ENCODE measurements around the gene CEP170.
A peak's percentile ranks its signal among the peaks of the same experiment; 100 is the strongest.

The CEP170 gene

DNA sequence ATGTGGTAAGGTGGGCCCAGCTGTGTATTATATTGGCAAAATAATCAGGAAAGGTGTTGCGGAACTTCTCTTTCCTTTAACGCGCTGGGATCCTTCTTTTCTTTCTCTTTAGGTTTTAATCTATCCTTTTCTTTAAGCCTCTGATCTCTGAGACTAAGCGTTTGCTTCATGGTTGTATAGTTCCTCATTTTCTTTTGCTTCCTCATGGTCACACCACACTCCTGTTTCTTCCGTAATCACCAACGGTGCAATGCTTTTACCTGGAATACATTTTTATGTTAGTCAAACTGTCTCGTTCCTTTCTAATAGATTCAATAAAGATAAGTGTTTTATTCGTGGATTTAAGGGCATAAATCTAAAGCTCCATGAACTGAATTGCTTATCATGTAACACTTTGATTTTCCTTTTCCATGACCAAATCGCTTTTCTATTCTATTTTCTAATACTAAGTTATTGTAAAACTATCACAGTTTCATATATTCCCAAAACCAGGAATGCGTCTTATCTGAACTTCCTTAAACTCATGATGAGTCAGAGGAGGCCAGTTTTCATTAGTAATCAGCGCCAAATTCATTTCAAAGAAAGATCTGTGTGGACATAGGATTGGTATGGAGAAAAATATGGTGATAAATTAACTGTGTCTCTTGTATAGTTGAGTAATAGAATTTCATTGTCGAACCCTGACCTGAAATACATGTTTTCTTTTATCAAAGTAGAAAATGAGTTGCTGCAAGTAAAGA lies 13.0 kb upstream of the CEP170 start:
- no peak for DNase-seq (ENCODE audit: low spot score)

DNA sequence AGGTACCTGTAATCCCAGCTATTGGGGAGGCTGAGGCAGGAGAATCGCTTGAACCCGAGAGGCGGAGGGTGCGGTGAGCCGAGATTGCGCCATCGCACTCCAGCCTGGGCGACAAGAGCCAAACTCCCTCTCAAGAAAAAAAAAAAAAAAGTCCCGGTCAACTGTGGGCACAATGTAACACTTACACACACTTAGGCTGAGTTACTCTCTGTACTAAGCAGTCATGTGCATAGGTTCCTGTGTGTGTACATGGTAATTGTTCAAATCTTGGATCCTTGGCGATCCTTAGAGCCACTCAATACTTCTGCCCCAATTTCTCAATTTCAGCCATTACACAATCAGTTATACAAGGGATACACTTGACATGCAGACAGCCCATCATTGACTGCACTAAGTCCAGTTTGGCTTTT lies 12.4 kb upstream of the CEP170 start:
- DNase-seq (ENCODE audit: low spot score) = no peak

DNA sequence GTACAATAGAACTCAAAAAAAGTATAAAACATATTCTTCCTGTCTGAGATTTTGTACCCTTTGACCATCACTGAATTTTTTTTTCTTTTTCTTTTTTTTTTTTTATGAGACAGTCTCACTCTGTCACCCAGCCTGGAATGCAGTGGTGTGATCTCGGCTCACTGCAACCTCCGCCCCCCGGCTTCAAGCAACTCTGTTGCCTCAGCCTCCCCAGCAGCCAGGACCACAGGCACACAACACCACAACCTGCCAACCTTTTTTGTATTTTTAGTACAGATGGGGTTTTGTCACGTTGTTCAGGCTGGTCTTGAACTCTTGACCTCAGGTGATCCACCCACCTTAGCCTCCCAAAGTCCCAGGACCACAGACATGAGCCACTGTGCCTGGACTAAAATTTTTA lies 11.2 kb upstream of the CEP170 start:
- DNase-seq (ENCODE audit: low spot score) = no peak

DNA sequence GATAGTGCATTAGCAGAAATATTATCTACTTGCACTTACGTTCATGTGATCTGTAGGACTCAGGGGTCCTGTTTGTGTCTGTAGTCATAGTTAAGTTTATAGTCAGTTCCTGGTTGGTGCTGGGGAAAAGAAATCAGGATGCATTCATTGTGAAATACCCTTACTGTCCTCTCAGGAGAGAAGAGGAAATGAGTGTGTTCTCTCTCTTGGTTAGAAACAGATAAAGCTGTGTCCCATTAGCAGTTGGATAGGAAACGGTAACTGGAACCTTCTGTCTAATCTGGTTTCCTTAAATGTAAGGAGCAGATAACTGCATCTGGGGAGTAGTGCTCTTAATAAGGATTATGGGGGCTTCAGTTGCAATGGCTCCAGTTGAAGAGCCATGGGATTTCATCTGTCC lies 9.6 kb upstream of the CEP170 start:
- DNase-seq (ENCODE audit: low spot score) = no peak

DNA sequence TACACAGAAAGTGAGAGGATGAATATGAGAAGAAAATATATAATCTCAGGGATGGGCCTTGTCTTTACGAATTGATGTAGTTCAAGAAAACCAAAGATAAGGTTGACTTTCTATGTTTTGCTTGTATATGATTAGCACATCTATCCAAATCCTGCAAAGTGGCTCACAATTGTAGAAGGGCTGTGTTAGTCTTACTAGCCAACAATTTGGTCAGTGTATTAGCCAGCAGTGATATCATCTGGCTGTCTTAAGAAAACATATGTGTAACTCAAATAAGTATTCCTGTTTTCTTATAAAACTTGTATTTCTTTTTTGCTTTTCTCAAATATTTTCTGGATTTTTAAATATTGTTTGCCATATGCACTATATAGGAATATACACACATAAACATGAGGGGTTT lies 6.3 kb upstream of the CEP170 start:
- no peak for DNase-seq (ENCODE audit: low spot score)

DNA sequence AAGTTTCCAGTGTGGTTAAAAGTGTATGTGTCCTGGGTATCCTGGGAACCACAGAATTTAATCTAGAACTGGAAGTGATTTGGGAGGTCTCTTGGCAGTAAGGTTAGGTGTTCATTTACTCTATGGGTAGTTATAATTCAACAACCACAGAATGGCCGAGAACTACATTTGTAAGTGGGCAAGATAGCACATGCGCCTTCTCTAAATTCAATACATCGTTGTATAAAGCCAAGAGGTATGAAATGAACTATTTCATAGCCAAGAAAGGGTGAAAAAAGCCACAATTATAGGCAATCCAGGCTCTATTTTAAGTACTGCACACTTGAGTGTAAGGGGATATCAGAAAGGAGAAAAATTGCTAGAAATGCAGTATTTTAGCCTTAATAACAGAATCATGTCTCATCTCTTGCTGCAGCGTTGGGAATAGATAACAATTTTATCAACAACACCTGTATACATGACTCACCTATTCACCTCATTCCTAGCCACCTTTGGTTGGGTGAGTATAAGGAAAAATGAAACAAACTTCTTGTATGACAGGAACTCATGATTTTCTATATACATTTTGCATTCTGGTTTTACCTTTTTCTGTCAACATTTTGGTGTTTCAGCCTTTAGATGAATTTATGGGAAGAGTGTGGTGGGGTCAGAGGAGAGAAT lies 5.3 kb upstream of the CEP170 start:
- no peak for DNase-seq (ENCODE audit: low spot score)

DNA sequence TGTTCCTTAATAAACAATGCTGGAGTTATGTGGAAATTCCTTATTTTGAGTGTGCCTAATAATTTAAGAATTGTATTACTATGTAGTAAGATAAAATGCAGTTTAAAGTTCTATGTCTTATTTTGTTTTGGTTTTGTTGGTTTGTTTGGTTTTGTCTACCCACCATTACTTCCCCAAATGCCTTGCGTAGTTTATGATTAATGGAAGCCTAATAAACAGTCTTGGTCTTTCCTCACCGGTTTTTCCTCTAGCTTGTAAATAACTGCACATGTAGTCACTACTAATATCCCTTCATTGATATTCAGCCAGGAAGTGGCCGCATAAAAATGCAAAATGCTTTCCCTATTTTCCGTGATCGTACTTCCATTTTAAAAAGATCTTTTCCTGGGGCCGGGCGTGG lies 3.6 kb upstream of the CEP170 start:
- DNase-seq (ENCODE audit: low spot score) = no peak

DNA sequence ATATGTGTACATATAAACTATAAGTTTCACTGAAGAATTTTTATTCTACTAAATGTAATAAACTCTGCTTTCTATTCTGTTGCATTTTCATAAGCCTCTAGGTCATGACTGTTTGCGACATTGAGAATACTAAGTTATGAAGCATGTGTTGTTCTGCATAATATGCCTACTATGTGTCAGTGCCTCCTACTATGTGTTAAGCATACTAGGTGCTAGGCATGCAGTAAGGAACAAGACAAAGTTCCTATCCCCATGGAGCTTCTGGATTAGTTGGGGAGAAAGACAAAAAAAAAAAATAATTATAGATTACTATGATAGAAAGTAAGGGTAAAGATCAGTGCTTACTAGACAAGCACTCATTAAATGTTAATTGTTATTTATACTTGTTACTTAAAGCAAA lies 2.1 kb upstream of the CEP170 start:
- no peak for DNase-seq (ENCODE audit: low spot score)

DNA sequence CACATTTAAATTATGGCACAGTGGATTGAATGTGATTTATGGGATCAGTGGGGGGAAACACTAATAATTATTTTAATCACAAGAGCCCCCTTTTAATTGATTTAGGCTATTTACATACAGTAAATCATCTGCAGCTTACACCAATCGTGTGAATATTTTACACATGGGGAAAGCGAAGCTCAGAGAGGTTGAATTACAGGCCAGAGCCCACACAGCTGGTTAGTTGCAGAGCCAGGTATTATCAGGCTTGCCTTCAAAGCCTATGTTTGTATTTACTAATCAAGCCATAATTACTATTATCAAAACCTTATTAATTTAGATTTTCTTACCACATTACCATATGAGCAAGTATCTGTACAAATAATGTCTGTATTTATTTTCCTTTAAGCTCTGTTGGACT lies 1.5 kb upstream of the CEP170 start:
- no peak for DNase-seq (ENCODE audit: low spot score)

DNA sequence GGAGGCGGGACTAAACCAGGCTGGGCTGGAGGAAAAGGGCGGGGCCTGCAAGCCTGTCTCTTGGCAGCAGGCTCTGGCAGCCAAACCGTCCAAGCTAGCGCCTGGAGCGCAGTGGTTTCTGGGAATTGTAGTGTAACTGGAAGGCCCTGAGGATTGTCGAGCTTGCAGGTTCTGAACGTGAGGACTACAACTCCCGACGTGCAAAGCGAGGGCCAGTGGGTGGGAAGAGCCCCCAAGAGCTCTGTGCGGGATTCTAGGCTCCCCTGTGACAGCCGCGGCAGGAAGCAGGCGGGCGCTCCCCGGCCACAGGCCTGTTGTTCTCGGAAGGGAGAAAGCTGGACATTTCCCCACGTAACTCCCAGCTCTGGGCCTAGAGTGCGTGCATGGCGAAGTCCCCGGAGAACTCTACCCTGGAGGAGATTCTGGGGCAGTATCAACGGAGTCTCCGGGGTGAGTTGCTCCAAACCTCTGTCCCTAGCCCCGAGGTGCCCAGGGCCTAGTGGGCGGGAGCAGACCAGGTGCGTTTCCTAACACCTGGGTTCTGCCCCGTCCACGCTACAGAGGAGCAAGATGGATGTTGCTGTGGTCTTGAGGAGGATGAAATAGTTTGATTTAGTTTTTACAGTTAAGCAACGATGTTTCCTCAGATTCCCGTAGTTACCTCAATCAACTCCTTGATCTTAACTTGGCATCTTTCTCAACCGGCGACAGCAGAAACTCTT lies 871 bp upstream of the CEP170 start, which contains the start of gene SDCCAG8:
Gene SDCCAG8, plus strand, starts transcription at position 251 of the 722 bp plus-strand sequence. Its CDS starts 133 bp downstream, at position 384.
- peak; percentile 95 for DNase-seq (ENCODE audit: low spot score)

DNA sequence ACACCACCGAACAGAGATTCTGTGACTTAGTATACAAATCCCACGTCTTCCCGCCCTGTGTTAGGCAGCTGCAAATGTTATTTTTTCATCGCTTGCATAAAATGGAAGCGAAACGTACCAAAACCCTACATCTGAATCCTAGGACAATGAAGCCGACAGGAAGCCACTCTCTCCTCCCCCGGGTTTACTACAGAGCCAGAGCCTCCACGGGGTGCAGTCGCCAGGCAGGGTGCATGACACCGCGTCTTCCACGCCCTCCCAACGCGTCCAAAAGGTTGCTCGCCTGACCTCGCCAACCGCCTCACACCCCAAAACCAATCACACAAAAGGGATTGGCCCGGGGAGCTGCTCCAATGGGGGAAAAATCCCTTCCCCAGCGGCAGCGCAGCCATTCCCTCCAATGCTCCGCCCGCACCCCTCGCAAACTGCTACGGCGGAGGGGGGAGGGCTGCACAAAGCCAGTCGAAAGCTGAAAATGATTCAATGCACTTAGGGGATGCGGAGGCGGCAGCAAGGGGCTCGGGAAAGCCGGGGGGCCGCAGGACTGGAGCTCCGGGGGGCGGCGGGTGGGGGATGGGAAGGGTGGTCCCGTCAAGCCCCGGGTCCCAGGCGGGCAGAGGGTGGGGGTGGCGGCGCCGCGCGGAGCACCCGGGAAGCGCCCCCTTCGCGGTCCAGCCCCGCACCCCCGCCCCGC lies 701 bp downstream of the CEP170 start:
- DNase-seq (ENCODE audit: low spot score) = peak; percentile 80

DNA sequence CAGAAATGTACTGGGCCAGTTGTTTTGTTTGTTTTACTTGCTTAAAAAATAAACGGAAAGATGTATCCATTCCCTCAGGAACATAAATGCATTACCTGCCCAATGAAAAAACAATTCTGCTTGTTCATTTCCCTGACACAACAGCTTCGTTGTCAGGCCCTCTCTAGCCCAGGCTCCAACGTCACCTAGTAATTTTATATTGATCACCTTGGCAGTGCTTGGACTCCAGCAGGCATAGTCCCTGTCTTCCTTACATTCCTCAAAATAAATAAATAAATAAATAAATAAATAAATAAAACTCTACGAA lies 1.2 kb downstream of the CEP170 start:
- no peak for DNase-seq (ENCODE audit: low spot score)

DNA sequence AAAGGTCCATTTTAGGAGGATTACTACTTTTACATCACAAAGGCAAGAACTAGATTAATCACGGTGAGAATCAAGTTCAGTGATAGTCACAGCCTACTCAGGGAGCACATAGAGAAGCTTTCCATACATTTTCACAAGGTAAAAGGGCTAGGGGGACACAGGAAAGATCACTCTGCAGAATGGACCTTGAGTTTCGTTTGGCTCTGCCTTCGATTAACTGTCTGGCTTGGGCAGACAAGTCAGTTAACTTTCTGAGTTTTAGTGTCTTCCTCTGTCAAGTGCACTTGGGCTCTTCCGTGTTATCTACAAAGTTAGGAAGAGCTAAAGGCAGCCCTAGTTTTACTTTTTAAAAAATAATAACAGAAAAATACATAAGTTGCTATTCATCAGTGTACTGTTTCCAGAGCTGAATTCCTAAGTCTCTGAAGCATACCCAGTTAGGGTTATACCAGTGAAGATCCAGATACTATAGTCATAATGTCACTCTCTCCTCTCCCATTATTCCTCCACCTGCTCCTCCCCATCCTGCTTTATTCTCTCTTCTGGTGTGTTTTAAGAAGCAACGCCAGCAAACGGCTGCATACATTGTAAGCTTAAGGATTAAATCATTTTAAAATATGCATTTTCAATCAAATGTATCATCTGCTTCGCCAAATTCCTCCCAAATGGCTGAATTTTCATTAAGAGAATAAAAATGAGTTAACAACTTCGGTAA lies 1.7 kb downstream of the CEP170 start:
- no peak for DNase-seq (ENCODE audit: low spot score)

DNA sequence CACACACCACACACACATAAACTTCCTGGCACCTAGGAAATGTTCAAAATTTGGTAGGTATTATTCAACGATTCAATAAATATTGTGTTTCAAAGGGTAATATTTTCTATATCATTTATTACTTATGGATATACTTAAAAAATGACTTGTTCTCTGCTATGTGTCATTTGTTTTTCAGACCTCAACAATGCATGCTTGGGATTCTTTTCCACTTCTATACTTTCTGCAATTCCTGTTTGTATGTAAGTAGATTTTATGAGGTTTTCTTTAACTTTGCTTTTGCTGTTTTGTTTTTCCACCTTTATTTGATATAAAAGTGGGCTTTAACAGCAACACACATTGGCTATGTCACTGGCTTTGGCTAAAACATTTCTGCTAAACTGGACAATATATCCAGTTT lies 3.5 kb downstream of the CEP170 start:
- no peak for DNase-seq (ENCODE audit: low spot score)

DNA sequence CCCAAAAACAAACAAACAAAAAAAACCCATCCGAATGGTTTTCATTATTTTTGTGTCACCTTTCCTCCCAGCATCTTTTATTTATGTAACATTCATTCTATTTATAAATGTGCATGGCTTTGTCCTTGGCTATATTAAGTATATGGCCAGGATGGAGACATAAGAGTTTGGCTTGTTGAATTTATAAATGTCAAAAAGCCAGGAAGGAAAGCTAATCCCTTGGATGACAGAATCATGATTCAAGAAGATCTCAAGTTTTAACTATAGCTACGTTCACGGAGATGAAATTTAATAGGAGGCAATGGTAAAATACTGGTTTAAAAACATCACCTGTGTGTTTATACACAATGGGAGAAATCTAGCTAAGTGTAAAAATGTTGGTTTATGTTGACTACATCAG lies 5.0 kb downstream of the CEP170 start:
- DNase-seq (ENCODE audit: low spot score) = no peak

DNA sequence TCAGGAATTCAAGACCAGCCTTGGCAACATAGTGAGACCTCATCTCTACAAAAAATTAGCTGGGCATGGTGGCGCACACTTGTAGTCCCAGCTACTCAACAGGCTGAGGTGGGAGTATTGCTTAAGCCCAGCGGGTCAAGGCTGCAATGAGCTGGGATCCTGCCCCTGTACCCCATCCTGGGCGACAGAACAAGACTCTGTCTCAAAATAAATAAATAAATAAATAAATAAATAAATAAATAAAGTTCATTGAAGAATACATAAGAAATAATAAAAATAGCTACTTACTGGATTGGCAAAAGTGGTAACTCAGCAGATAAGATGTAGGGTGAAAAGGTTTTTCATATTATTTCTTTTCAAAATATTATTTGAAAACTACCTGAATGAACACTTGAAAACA lies 5.9 kb downstream of the CEP170 start:
- no peak for DNase-seq (ENCODE audit: low spot score)

DNA sequence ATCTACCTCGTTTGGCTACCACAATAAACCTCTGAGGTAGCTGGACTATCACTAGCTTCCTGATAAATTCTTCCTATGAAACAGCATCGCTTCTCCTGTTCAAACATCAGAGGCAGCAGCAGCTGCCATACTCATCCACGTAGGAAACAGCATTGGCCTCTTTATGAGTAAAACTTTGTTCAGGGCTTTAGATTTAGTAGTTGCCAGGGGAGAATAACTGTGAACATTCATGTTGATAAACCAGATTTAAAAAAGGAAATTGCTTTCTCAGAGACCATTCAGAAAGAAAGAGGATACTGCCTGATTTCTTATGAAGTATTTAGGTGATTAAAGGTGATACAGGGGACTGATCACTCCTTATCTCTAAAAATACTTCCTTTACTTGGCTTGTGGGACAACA lies 7.2 kb downstream of the CEP170 start:
- no peak for DNase-seq (ENCODE audit: low spot score)

DNA sequence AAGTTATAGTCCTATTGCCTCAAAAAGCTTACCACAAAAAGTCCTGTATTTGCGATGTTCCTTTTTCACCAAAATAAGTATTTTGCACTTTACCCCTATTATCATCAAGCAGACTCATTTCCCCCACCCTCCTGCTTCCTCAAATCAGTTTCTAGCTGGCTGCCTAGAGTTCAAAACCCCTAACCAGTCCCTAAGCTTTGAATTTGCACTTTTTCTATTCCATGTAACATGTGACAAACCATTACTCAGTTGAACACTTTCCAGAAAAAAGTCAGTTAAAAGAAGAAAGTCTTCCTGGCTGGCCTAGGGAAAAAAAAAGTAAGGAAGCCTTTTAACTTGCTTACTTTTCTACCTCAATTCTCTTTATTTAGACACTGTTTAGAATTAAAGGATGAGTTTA lies 8.2 kb downstream of the CEP170 start:
- no peak for DNase-seq (ENCODE audit: low spot score)

DNA sequence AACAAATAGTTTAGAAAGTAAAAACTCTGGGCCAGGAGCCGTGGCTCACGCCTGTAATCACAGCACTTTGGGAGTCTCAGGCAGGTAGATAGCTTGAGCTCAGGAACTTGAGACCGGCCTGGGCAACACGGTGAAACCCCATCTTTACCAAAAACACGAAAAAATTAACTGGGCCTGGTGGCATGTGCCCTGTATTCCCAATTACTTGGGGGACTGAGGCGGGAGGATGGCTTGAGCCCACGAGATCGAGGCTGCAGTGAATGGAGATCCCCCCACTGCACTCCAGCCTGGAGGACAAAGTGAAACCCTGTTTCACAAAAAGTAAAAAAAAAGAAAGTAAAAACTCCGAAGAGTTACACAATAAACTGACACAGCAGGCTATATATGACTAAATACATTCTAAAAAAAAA lies 10.6 kb downstream of the CEP170 start:
- no peak for DNase-seq (ENCODE audit: low spot score)

DNA sequence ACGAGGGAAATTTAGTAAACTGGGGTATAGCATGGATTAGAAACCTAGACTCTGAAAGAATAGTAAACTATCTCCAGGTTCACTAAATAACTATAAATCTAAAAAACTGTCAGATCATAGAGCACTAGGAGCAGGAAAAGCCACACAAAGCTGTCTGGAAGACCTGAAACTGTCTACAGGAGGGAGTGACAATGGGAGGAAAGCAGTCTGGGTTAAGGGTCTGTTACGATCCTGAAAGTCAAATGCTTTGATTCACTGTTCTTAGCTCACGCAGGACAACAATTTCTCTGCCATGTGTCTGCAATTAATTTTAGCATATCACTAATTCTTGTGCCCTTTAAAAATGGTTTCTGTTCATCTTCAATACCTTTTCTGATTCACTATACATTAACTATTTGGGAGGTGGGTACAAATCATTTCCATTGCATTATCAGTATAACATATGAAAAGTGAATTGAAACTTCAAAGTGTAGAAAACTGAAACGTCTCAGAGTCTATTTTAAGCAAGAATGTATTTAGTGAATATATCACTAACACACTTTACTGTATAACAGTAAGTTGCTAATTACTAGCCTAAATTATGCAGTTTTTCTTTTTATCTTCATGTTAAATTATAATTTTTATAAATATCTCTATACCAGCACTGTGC lies 18.4 kb downstream of the CEP170 start:
- no peak for DNase-seq (ENCODE audit: low spot score)

DNA sequence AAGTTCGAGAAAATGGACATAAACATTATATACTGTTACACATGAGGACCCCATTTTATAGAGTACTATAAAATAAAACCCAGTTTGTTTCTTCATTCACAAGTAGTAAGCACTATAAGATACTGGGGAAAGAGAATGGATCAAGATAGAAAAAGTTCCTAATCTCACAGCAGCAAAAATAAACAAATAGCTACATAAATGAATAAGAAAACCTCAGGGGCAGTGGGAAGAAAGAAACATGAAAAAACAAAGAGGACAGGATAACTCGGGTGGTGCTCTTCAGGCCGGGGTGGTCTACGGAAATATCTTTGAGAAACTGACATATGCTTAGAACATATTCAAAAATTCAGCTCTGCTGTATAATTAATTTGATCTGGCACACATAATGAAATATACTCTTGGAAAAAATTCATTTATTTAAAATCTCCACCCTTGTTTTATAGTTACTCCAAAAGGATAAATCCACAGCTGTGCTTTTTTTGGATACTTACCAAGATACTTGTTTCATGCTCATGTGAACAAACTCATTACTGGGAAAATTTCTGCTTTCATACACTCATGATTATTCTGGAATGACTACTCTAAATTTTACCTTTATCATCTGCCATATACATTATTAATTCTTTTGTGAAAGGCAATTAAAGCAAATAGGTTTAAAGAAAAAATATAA lies 20.0 kb downstream of the CEP170 start:
- no peak for DNase-seq (ENCODE audit: low spot score)
